Measurements from ENCODE around the gene SRSF4.

DNA sequence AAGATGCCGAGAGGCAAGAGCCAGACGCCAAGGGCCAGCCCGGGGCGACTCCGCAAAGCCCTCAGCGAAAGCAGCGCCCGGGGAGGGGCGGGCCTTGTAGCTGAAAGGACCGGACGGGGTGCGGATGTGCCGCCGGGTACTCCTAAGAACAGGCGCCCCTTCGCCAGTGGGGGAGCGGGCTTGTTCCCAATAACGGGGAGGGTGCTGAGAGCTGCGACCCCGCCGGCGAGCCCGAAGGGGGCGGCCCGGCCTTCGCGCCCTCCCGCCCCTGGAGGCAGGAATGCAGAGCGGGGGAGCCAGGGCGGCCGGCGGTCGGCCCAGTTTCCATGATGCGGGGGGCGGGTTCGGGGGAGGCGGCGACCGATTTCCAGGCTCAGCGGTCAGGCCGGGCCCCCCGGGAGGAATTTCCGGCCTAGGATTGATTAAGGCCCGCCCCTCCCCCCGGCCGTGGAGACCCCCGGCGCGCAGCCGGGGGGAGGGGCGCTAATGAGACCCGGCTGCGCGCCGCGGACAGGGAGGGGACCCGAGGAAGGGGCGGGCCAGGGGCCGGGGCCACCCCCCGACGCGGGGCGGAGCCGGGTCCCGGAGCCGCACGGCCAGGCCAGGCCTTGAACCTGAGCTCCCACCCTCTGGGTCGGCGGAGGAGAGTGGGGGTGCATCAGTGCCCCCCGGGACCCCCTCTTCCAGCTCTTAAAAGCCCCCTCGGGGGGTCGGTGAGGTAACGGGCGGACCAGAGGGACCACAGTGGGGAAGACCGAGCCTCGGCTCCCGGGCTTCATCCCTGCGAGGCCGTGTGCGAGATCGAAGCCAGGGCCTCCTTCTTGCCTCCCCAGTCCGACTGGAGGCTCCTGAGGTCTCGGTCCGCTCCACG lies 57.1 kb downstream of the SRSF4 start:
- TF ChIP-seq, protein P1, sequence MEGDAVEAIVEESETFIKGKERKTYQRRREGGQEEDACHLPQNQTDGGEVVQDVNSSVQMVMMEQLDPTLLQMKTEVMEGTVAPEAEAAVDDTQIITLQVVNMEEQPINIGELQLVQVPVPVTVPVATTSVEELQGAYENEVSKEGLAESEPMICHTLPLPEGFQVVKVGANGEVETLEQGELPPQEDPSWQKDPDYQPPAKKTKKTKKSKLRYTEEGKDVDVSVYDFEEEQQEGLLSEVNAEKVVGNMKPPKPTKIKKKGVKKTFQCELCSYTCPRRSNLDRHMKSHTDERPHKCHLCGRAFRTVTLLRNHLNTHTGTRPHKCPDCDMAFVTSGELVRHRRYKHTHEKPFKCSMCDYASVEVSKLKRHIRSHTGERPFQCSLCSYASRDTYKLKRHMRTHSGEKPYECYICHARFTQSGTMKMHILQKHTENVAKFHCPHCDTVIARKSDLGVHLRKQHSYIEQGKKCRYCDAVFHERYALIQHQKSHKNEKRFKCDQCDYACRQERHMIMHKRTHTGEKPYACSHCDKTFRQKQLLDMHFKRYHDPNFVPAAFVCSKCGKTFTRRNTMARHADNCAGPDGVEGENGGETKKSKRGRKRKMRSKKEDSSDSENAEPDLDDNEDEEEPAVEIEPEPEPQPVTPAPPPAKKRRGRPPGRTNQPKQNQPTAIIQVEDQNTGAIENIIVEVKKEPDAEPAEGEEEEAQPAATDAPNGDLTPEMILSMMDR (IDR thresholded peaks at IDR 0.05), result peak; percentile 38 to 85 (median 68)
- TF ChIP-seq POLR2AphosphoS5 (IDR thresholded peaks at IDR 0.05) (peak; percentile 19), POLR2A (IDR thresholded peaks at IDR 0.05) (peak; percentile 29)
